Kidney (tissue), 14 donors: ENCODE results near the gene SELENOP. TPM values are rescaled to one million over a fixed set of nuclear protein-coding genes. Genes with fewer than 3 reads are reported as not detected.

ENCODE experiments used
- DNase-seq, 5 donors: peaks; one replicate each; pipeline ENCODE4 v3.0.0-alpha.2; 2013 to 2020
- FAIRE-seq: peaks from 2 replicates; lab custom pipeline; 2012; peaks lifted over from hg19 to GRCh38; lab: Jason Lieb, UNC
- H3K27ac ChIP-seq, 2 donors: one replicate each; pipeline ENCODE4 v1.7.0; 2013; ENCODE audit warnings: low read depth in 2 of 2, low read length in 2 of 2, inconsistent platforms in 1 of 2
- H3K27me3 ChIP-seq: one replicate; pipeline ENCODE4 v1.7.1; 2013; ENCODE audit warnings: low read length, inconsistent platforms; ENCODE audit not compliant: control insufficient read depth, insufficient read depth
- H3K36me3 ChIP-seq, 3 donors: one replicate each; pipeline versions ENCODE4 v1.7.0 to v1.7.1; 2013; ENCODE audit warnings: low read length in 3 of 3, control low read depth in 1 of 3, inconsistent platforms in 1 of 3; ENCODE audit not compliant: insufficient read depth in 3 of 3, control insufficient read depth in 2 of 3
- H3K4me1 ChIP-seq, 3 donors: one replicate each; pipeline versions ENCODE4 v1.7.0 to v1.7.1; 2013; ENCODE audit warnings: low read length in 3 of 3, inconsistent platforms in 1 of 3, low read depth in 1 of 3; ENCODE audit not compliant: control insufficient read depth in 2 of 3, insufficient read depth in 2 of 3
- H3K4me3 ChIP-seq, 3 donors: one replicate each; pipeline versions ENCODE4 v1.7.0 to v1.8.1; 2013; ENCODE audit warnings: low read length in 3 of 3, control low read depth in 1 of 3, inconsistent platforms in 1 of 3
- H3K9ac ChIP-seq, 3 donors: one replicate each; pipeline versions ENCODE4 v1.7.0 to v1.7.1; 2013; ENCODE audit warnings: low read length in 3 of 3, control low read depth in 1 of 3, inconsistent platforms in 1 of 3
- H3K9me3 ChIP-seq, 3 donors: one replicate each; pipeline versions ENCODE4 v1.7.0 to v1.7.1; 2013; ENCODE audit warnings: low read length in 3 of 3, control low read depth in 1 of 3, inconsistent platforms in 1 of 3; ENCODE audit not compliant: control insufficient read depth in 2 of 3, insufficient read depth in 1 of 3
- CTCF ChIP-seq: IDR thresholded peaks from 3 replicates; pipeline ENCODE4 v1.5.1; 2012; ENCODE audit warnings: mild to moderate bottlenecking, moderate library complexity, borderline replicate concordance; ENCODE audit not compliant: insufficient read depth; ENCODE audit errors: extremely low read depth
- intact Hi-C: fragments of 100-400 bp; cut with DNase I; formaldehyde crosslinking; loops from one replicate; pipeline ENCODE4 v1.11.1; 2022
- polyA plus RNA-seq: library from polyadenylated mRNA; stranded (reverse); fragments of 350-450 nt; fragmentation: Illumina TruSeq; extraction: RNeasy Lipid Tissue Mini Kit (QIAGEN cat#74804); gene quantifications from one replicate; pipeline ENCODE4 v1.2.3, GENCODE V29; 2014; ENCODE audit warnings: low read depth, low replicate concordance; ENCODE audit not compliant: insufficient read depth
- total RNA-seq: library from RNA; stranded (reverse); fragmentation: NEBNext Ultra II Directional; extraction: Animal tissue kit (Norgen Biotek cat#: 25700); gene quantifications from one replicate; pipeline ENCODE4 v1.2.1, GENCODE V29; 2021
- donor health status: control.
- donor health status: control.
- donor health status: control.
- donor health status: control.
- donor health status: control.
- donor health status: DM: yes; HTN: yes; CAD: no.
- donor health status: Normal renal cell carcinoma (clear cell type).

The SELENOP gene
- total and polyA plus RNA-seq, 2 donors from 2014 or later, result 305 to 390 TPM

DNA sequence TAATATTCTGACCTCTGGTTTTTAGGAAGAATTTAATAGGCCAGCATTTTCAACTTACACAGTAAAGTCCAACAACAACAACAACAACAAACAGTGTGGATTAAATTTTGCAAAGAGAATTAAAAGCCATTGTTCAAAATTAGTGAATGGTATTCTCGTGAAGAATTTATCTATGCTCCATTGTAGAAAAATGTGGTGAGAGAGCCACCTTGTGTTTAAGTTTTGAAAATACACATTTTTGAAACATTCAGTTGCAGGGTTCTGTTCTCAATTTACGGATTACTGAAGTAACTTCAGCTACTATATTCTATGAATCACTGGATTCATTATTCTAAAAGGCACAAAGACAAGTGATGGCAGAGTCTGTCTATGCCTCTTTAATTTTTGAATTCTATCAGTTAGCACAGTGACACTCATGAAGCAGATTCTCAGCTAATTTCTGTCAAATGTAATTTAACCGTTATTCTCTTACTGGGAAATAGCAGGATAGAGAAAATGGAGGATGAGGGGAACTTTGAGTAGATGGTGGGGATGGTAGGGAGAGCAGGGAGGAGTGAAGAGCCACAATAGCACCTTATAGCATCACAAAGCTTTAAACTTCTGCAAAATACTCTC, 44.1 kb downstream of the SELENOP start:
- TF ChIP-seq CTCF, result peak; percentile 45
- DNase-seq (peak in 2 of 5 donors; percentile 39 to 47), FAIRE-seq (peak; percentile 89)
- H3K9ac ChIP-seq, result no peak overlapping the region
- intact Hi-C loops, result loop anchor here (10.0 kb wide), 1 partner anchor 753 kb away; no protein-coding TSS in a partner anchor
- no peaks in the 10 kb centered on the region for H3K9me3 ChIP-seq
- H3K36me3 ChIP-seq, result no peaks in the 10 kb centered on the region
- H3K27ac ChIP-seq, result no peak overlapping the region
- H3K27me3 ChIP-seq, result no peaks in the 10 kb centered on the region
- no peak overlapping the region for H3K4me3 ChIP-seq
- no peaks in the 10 kb centered on the region for H3K4me1 ChIP-seq

DNA sequence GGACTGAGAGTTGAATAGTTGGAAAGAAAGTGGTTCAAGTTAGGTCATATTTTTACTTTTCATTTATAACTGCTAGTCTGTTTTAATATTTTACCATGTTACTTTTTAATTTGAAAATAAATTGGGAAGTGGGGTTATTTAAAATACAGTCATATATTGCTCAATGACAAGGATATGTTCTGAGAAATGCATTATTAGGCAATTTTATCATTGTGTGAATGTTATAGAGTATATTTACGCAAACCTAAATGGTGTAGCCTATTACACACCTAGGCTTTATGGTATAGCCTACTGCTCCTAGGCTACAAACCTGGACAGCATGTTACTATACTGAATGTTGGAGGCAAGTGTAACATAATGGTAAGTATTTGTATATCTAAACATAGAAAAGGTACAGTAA, 49.9 kb downstream of the SELENOP start:
- FAIRE-seq, result no peak
- no peaks in the 10 kb centered on the region for H3K27me3 ChIP-seq
- H3K9me3 ChIP-seq, result no peaks in the 10 kb centered on the region
- H3K36me3 ChIP-seq, result no peaks in the 10 kb centered on the region
- intact Hi-C loops, result loop anchor here (10.0 kb wide), 1 partner anchor 747 kb away; no protein-coding TSS in a partner anchor
- TF ChIP-seq CTCF, result no peak
- H3K4me1 ChIP-seq, result peaks cover 0 to 2% (median 0%) of the 10 kb centered on the region in 3 donors
- H3K9ac ChIP-seq, result no peak overlapping the region
- no peak overlapping the region for H3K27ac ChIP-seq
- no peak overlapping the region for H3K4me3 ChIP-seq
- DNase-seq, result no peak

DNA sequence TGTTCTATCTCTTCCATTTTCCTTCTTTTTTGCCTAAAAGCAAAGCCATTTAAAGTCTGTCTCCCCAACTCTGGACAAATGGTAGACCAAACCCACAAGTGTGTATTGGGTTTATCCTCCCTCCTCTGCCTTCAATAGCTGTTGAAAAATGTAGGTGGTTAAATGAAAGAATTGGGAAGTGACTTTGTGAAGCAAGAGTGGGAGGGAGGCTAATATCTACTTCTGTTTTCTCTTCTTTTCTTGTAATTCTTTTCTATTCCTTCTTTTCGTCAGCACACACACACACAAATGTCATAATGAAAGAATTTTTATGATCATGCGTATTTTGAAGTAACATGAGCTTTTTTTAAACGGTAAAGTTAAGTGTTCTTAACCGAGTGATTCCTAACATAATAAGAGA, 51.3 kb downstream of the SELENOP start:
- Histone ChIP-seq H3K9ac (no peak overlapping the region), H3K36me3 (no peaks in the 10 kb centered on the region), H3K9me3 (no peaks in the 10 kb centered on the region), H3K4me1 (peaks cover 0 to 2% (median 0%) of the 10 kb centered on the region in 3 donors), H3K27me3 (no peaks in the 10 kb centered on the region), H3K4me3 (no peak overlapping the region), H3K27ac (no peak overlapping the region)
- FAIRE-seq, result no peak
- DNase-seq, result no peak
- no peak for TF ChIP-seq CTCF
- intact Hi-C loops, result loop anchor here (10.0 kb wide), 1 partner anchor 746 kb away; no protein-coding TSS in a partner anchor
